Aorta (tissue), 5 donors: ENCODE data around the gene PKNOX2. TPM values are rescaled to one million over a fixed set of nuclear protein-coding genes. Genes with fewer than 3 reads are reported as not detected.

ENCODE experiments used
- ATAC-seq: fragments of 200-7000 bp; cut with Tn5 transposase; one replicate; pipeline ENCODE4 v1.9.1; 2022; ENCODE audit warnings: moderate library complexity; ENCODE audit not compliant: low FRiP score
- DNase-seq, 2 donors: peaks; one replicate each; pipeline ENCODE4 v3.0.0-alpha.2; 2020
- H3K27ac ChIP-seq, 2 donors: one replicate each; pipeline ENCODE4 v1.5.1; 2013; ENCODE audit warnings: low read length in 2 of 2, mild to moderate bottlenecking in 2 of 2, moderate library complexity in 2 of 2, control low read depth in 1 of 2, inconsistent platforms in 1 of 2, low read depth in 1 of 2
- H3K27me3 ChIP-seq, 2 donors: one replicate each; pipeline ENCODE4 v1.6.1; 2013; ENCODE audit warnings: control low read depth in 1 of 2, low read length in 1 of 2, mild to moderate bottlenecking in 1 of 2, moderate library complexity in 1 of 2; ENCODE audit not compliant: insufficient read depth in 2 of 2, control insufficient read depth in 1 of 2
- H3K36me3 ChIP-seq, 2 donors: one replicate each; pipeline ENCODE4 v1.6.1; 2013; ENCODE audit warnings: control low read depth in 1 of 2, low read length in 1 of 2, mild to moderate bottlenecking in 1 of 2; ENCODE audit not compliant: insufficient read depth in 2 of 2, control insufficient read depth in 1 of 2
- H3K4me1 ChIP-seq, 2 donors: one replicate each; pipeline ENCODE4 v1.6.1; 2013; ENCODE audit warnings: low read length in 2 of 2, control low read depth in 1 of 2, mild to moderate bottlenecking in 1 of 2, moderate library complexity in 1 of 2; ENCODE audit not compliant: insufficient read depth in 2 of 2, control insufficient read depth in 1 of 2
- H3K4me3 ChIP-seq, 2 donors: one replicate each; pipeline ENCODE4 v1.5.1; 2013; ENCODE audit warnings: low read length in 2 of 2, control low read depth in 1 of 2, mild to moderate bottlenecking in 1 of 2
- H3K9me3 ChIP-seq: one replicate; pipeline ENCODE4 v1.6.1; 2013; ENCODE audit warnings: mild to moderate bottlenecking, low read length; ENCODE audit not compliant: control insufficient read depth
- WGBS, 2 donors: extraction: QIAGEN DNeasy Blood & Tissue Kit; methylation state at CpG; one replicate each; pipeline ENCODE4 v1.1.7; 2013; 5-methylcytosine and 5-hydroxymethylcytosine counted together
- intact Hi-C, 2 donors: fragments of 100-400 bp; cut with DNase I; formaldehyde crosslinking; loops; one replicate each; pipeline versions ENCODE4 v1.14.2 to v1.15.0; 2022
- polyA plus RNA-seq, 2 donors: library from polyadenylated mRNA; stranded (reverse); fragments of 200-250 nt; gene quantifications; one replicate each; pipeline ENCODE4 v1.2.3, GENCODE V29; 2013
- total RNA-seq, 2 donors: library from RNA; stranded (reverse); fragmentation: NEBNext Ultra II Directional; extraction: Animal tissue kit (Norgen Biotek cat#: 25700); gene quantifications; one replicate each; pipeline ENCODE4 v1.2.1, GENCODE V29; 2021
- donor health status: healthy with polysubstance abuse.
- donor health status: Bipolar disorder and iron deficiency.
- donor health status: DM: no; HTN: no; CAD: no.
- donor health status: DM: no; HTN: no; CAD: no.
- donor health status: DM: yes; HTN: yes; CAD: no.

Gene PKNOX2
- total and polyA plus RNA-seq, 4 donors = 1.8 to 19.8 (median 5.8) TPM

GRCh38 chr11:125306476-125306875 lies 141.9 kb downstream of the PKNOX2 start:
- Histone ChIP-seq H3K27ac (no peak overlapping the region), H3K4me3 (no peak overlapping the region), H3K27me3 (no peaks in the 10 kb centered on the region), H3K36me3 (no peaks in the 10 kb centered on the region), H3K9me3 (no peaks in the 10 kb centered on the region), H3K4me1 (no peaks in the 10 kb centered on the region)
- WGBS, 2 donors = 90 to 94% methylated on average over 7 of the region's 7 CpGs
- DNase-seq (no peak), ATAC-seq (no peak)
- intact Hi-C loops = no loop called here

GRCh38 chr11:125308246-125308645 lies 143.7 kb downstream of the PKNOX2 start:
- H3K27me3 ChIP-seq = no peaks in the 10 kb centered on the region
- DNase-seq = no peak
- no peak overlapping the region for H3K27ac ChIP-seq
- no peak overlapping the region for H3K4me3 ChIP-seq
- no peaks in the 10 kb centered on the region for H3K4me1 ChIP-seq
- ATAC-seq = no peak
- no peaks in the 10 kb centered on the region for H3K9me3 ChIP-seq
- 75 to 89% methylated on average over 5 of the region's 5 CpGs for WGBS, 2 donors
- no peaks in the 10 kb centered on the region for H3K36me3 ChIP-seq
- intact Hi-C loops = no loop called here

- no peaks in the 10 kb centered on the region for H3K9me3 ChIP-seq
- no peaks in the 10 kb centered on the region for H3K36me3 ChIP-seq
- no peak for ATAC-seq
- H3K4me1 ChIP-seq = no peaks in the 10 kb centered on the region
- DNase-seq = no peak
- H3K27ac ChIP-seq = no peak overlapping the region
- no peaks in the 10 kb centered on the region for H3K27me3 ChIP-seq
- H3K4me3 ChIP-seq = no peak overlapping the region
- intact Hi-C loops = no loop called here
- 96 to 97% methylated on average over 12 of the region's 12 CpGs for WGBS, 2 donors
Measured at GRCh38 chr11:125312391-125312790, 147.8 kb downstream of the PKNOX2 start.

- Histone ChIP-seq H3K27ac (no peak overlapping the region), H3K36me3 (no peaks in the 10 kb centered on the region), H3K9me3 (no peaks in the 10 kb centered on the region), H3K27me3 (no peaks in the 10 kb centered on the region), H3K4me1 (no peaks in the 10 kb centered on the region), H3K4me3 (no peak overlapping the region)
- WGBS, 2 donors = 94% methylated on average over 9 of the region's 9 CpGs
- DNase-seq (no peak), ATAC-seq (no peak)
- intact Hi-C loops = no loop called here
Measured at GRCh38 chr11:125312812-125313211, 148.3 kb downstream of the PKNOX2 start.

- Histone ChIP-seq H3K27ac (no peak overlapping the region), H3K9me3 (no peaks in the 10 kb centered on the region), H3K4me3 (no peak overlapping the region), H3K36me3 (no peaks in the 10 kb centered on the region), H3K27me3 (no peaks in the 10 kb centered on the region), H3K4me1 (no peaks in the 10 kb centered on the region)
- 76 to 79% methylated on average over 9 of the region's 9 CpGs for WGBS, 2 donors
- intact Hi-C loops = no loop called here
- ATAC-seq (no peak), DNase-seq (no peak)
Measured at GRCh38 chr11:125313271-125314219, 149.0 kb downstream of the PKNOX2 start.

GRCh38 chr11:125314276-125315078 lies 149.9 kb downstream of the PKNOX2 start:
- H3K4me1 ChIP-seq = no peaks in the 10 kb centered on the region
- H3K4me3 ChIP-seq = no peak overlapping the region
- intact Hi-C loops = no loop called here
- WGBS, 2 donors = 82 to 84% methylated on average over 17 of the region's 17 CpGs
- no peak for ATAC-seq
- no peaks in the 10 kb centered on the region for H3K9me3 ChIP-seq
- H3K36me3 ChIP-seq = no peaks in the 10 kb centered on the region
- no peaks in the 10 kb centered on the region for H3K27me3 ChIP-seq
- DNase-seq = no peak
- H3K27ac ChIP-seq = no peak overlapping the region

- H3K27me3 ChIP-seq = no peaks in the 10 kb centered on the region
- no peak overlapping the region for H3K4me3 ChIP-seq
- intact Hi-C loops = no loop called here
- ATAC-seq = peak; percentile 40
- H3K9me3 ChIP-seq = no peaks in the 10 kb centered on the region
- H3K36me3 ChIP-seq = no peaks in the 10 kb centered on the region
- no peaks in the 10 kb centered on the region for H3K4me1 ChIP-seq
- no peak for DNase-seq
- no peak overlapping the region for H3K27ac ChIP-seq
- WGBS, 2 donors = 65 to 71% methylated on average over 7 of the region's 7 CpGs
Measured at GRCh38 chr11:125315079-125315740, 150.7 kb downstream of the PKNOX2 start.

GRCh38 chr11:125317416-125317815 lies 152.9 kb downstream of the PKNOX2 start:
- DNase-seq (no peak), ATAC-seq (no peak)
- intact Hi-C loops = no loop called here
- Histone ChIP-seq H3K4me3 (no peak overlapping the region), H3K27ac (no peak overlapping the region), H3K27me3 (no peaks in the 10 kb centered on the region), H3K36me3 (no peaks in the 10 kb centered on the region), H3K4me1 (no peaks in the 10 kb centered on the region), H3K9me3 (no peaks in the 10 kb centered on the region)
- 81 to 88% methylated on average over 2 of the region's 2 CpGs for WGBS, 2 donors
